Heart left ventricle (tissue), 13 donors: ENCODE data around the gene MGLL.

Experiments used
- CTCF ChIP-seq, 12 donors: fragments of 200-600 bp; sonication (generic) in 4 of 12; IDR thresholded peaks; one replicate each; pipeline versions ENCODE4 v1.5.0 to v1.8.0; 2018 to 2022; ENCODE audit warnings: antibody characterized with exemption in 12 of 12, mild to moderate bottlenecking in 5 of 12
- POLR2A ChIP-seq, 2 donors: fragments of 450-650 bp; IDR thresholded peaks; one replicate each; pipeline ENCODE4 v1.6.1; 2017; ENCODE audit warnings: antibody characterized with exemption in 2 of 2, mild to moderate bottlenecking in 2 of 2, moderate library complexity in 2 of 2
- donor health status: ischemic (EF 13 %, LVEDD 7.1; RV severe dilation, severe dysfunction).
- donor health status: DM: no; HTN: yes; CAD: no.
- donor health status: DM: no; HTN: no; CAD: no.
- donor health status: ischemic (EF 25% LVEDD 6.9; RV normal size, moderate dysfunction).
- donor health status: ischemic (EF 25% LVEDD 5.7; RV mildly dilated, moderate dysfunction).
- donor health status: ischemic (EF 35%, LVEDD 5.7; RV mildly dilated, moderate dysfunction).
- donor health status: nonischemic (EF 11% LVEDD 7.7; RV severe dilation, severe dysfunction).
- donor health status: DM: yes; HTN: yes; CAD: no.
- donor health status: PGD.
- donor health status: ischemic (EF 29% LVEDD 5.4; RV normal size, mild dysfunction).
- donor health status: nonischemic (EF 23%, LVEDD 6.1; RV moderate dilation, normal function).

GRCh38 chr3:127715532-127715931 is 106.8 kb downstream of the MGLL start:
- no peak for TF ChIP-seq CTCF (IDR thresholded peaks at IDR 0.05)
- TF ChIP-seq POLR2A (IDR thresholded peaks at IDR 0.05): no peak
